Measurements from ENCODE around the gene DLX1.

Gene DLX1

DNA sequence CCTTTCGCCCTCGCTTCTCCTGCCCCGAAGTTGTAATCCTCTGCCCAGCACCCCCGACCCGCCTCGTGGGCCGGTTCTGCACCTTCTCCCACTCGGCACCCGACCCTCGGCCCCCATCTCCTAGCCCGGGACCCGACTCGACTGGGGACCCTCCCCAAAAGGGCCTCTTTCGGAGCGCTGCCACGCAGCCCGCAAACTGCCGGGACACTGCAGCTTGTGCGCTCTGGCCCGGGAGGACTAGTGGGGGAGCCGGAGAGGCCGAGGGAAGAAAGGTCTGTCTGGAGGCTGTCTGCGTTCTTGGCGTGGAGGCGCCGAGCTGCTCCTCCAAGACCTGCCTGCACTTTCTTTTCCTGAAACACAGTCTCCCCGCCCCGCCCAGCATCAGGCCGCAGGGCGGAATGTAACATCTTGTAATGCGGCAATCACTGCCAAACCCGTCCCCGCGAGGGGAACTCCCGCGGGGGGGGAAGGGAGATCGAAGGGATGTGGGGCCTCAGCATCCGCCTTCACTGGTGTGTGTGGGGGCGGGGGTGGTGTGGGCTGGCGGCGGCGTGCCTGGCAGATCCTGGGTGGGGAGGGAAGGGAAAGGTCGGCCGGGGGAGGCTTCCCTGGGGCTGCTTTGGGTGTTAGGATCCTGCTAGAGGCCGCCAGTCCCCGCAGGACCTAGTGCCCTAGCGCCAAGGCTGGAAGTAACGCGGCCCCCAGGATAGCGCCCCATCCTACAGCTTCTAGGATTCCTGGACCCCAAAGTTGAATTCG is 10.0 kb downstream of the DLX1 start:
- no peaks in the 10 kb centered on the region for H3K27me3 ChIP-seq (ENCODE audit: insufficient read depth, poor library complexity, severe bottlenecking)
- H3K36me3 ChIP-seq (ENCODE audit: low read depth), result no peaks in the 10 kb centered on the region
- peak overlapping the region; percentile 42 for H3K4me3 ChIP-seq (ENCODE audit: severe bottlenecking)
- H3K4me1 ChIP-seq (ENCODE audit: insufficient read depth, poor library complexity, severe bottlenecking), result peaks cover 34% of the 10 kb centered on the region
- H3K27ac ChIP-seq (ENCODE audit: poor library complexity, severe bottlenecking), result peak overlapping the region; percentile 94
- ATAC-seq (ENCODE audit: low read depth) (peak; percentile 54), DNase-seq (ENCODE audit: low spot score) (peak; percentile 89)
- TF ChIP-seq CTCF (IDR thresholded peaks at IDR 0.05; ENCODE audit: poor library complexity, severe bottlenecking), result no peak
- no peaks in the 10 kb centered on the region for H3K9me3 ChIP-seq (ENCODE audit: severe bottlenecking)

- ATAC-seq (ENCODE audit: low read depth) (peak; percentile 4), DNase-seq (ENCODE audit: low spot score) (no peak)
- peak overlapping the region; percentile 42 for H3K4me3 ChIP-seq (ENCODE audit: severe bottlenecking)
- H3K27me3 ChIP-seq (ENCODE audit: insufficient read depth, poor library complexity, severe bottlenecking), result no peaks in the 10 kb centered on the region
- peak; percentile 49 for TF ChIP-seq CTCF (IDR thresholded peaks at IDR 0.05; ENCODE audit: poor library complexity, severe bottlenecking)
- H3K9me3 ChIP-seq (ENCODE audit: severe bottlenecking), result no peaks in the 10 kb centered on the region
- H3K36me3 ChIP-seq (ENCODE audit: low read depth), result no peaks in the 10 kb centered on the region
- peak overlapping the region; percentile 94 for H3K27ac ChIP-seq (ENCODE audit: poor library complexity, severe bottlenecking)
- peaks cover 34% of the 10 kb centered on the region for H3K4me1 ChIP-seq (ENCODE audit: insufficient read depth, poor library complexity, severe bottlenecking)
These were observed 10.8 kb downstream of the DLX1 start for GRCh38 chr2:172095905-172096625.

DNA sequence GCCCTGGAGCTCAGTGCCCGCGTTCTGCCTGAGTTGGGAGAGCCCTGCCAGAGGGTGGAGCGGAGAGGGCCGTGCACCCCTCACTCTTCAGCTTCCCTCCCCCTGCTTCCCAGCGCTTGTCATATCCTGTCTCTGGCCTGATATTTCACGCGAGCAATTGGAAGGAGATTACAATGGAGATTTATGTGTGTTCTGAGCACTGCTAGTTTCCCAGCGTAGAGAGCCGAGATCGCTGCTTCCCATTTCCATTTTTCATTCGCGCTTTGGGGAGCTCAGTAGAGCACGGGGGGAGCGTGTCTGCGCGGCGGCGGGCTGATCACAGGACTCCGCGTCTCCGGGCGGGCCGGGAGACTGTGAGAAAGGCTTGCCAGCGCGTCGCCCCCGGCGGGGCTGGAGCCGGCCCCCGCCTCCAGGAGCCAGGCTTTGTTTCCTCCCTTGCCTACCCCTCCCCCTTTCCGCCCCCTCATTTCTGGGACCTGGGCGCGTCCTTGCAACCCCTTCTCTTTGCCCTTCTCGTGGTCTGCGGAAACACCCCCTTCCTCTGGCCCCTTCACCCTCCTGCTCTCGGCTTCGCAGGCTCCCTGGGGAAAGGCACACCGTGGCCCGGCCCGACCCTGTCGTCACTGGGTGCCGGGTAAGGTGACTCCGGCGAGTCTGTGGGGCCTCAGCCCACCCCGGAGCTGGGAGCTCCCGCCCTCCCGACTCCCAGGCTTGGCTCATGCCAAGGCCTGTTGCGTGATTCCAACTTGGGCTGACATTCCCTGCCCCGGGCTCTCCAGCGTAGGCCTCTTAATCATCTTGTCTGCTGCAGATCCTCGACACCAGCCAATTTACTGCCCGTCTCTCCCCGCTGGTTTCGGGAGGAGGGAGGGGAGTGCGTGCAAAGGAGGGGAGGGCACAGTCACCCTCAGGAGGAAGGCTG is 11.6 kb downstream of the DLX1 start:
- DNase-seq (ENCODE audit: low spot score), result peak; percentile 83

GRCh38 chr2:172097557-172098131 is 12.3 kb downstream of the DLX1 start:
- no peak for TF ChIP-seq CTCF (IDR thresholded peaks at IDR 0.05; ENCODE audit: poor library complexity, severe bottlenecking)
- H3K4me3 ChIP-seq (ENCODE audit: severe bottlenecking), result no peak overlapping the region
- DNase-seq (ENCODE audit: low spot score) (no peak), ATAC-seq (ENCODE audit: low read depth) (no peak)
- peak overlapping the region; percentile 94 for H3K27ac ChIP-seq (ENCODE audit: poor library complexity, severe bottlenecking)
- peaks cover 34% of the 10 kb centered on the region for H3K4me1 ChIP-seq (ENCODE audit: insufficient read depth, poor library complexity, severe bottlenecking)
- no peaks in the 10 kb centered on the region for H3K36me3 ChIP-seq (ENCODE audit: low read depth)
- no peaks in the 10 kb centered on the region for H3K27me3 ChIP-seq (ENCODE audit: insufficient read depth, poor library complexity, severe bottlenecking)
- no peaks in the 10 kb centered on the region for H3K9me3 ChIP-seq (ENCODE audit: severe bottlenecking)

More for the DNA sequence above, 11.6 kb downstream of the DLX1 start:
- peak overlapping the region; percentile 42 for H3K4me3 ChIP-seq (ENCODE audit: severe bottlenecking)
- peaks cover 34% of the 10 kb centered on the region for H3K4me1 ChIP-seq (ENCODE audit: insufficient read depth, poor library complexity, severe bottlenecking)
- TF ChIP-seq CTCF (IDR thresholded peaks at IDR 0.05; ENCODE audit: poor library complexity, severe bottlenecking), result no peak
- H3K9me3 ChIP-seq (ENCODE audit: severe bottlenecking), result no peaks in the 10 kb centered on the region
- H3K36me3 ChIP-seq (ENCODE audit: low read depth), result no peaks in the 10 kb centered on the region
- peak; percentile 48 for ATAC-seq (ENCODE audit: low read depth)
- H3K27ac ChIP-seq (ENCODE audit: poor library complexity, severe bottlenecking), result peak overlapping the region; percentile 94
- no peaks in the 10 kb centered on the region for H3K27me3 ChIP-seq (ENCODE audit: insufficient read depth, poor library complexity, severe bottlenecking)

Measured in RWPE2 (cell line).